ENCODE measurements around the gene MTHFD1L.

The MTHFD1L gene

DNA sequence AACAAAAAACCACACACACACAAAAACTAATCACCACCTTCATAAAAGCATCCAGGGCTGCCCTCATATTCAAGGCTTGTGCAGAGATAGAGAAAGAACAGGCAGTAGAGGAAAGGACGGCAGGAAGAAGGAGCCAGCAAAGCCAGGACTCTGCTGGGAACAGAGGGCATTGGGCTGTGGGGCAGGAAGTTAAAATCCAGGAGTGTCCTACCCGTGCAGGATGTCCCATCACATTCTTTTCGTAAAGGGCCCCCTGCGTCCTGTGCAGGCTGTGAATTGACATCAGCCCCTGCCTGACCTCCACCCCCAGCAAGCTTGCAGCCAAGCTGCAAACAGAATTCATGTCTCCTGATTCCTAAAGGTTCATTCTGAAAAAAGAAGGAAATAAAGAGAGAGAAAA, 277.8 kb downstream of the MTHFD1L start:
- Histone ChIP-seq H3K36me3 (ENCODE audit: control insufficient read depth, insufficient read depth, low read length) (no peaks in the 10 kb centered on the region), H3K4me1 (no peaks in the 10 kb centered on the region), H3K9ac (no peak overlapping the region), H3K27me3 (ENCODE audit: control insufficient read depth, insufficient read depth, low read length) (no peaks in the 10 kb centered on the region), H3K79me2 (no peaks in the 10 kb centered on the region), H3K27ac (no peak overlapping the region), H2AFZ (peak overlapping the region; percentile 22), H3K4me3 (ENCODE audit: low read depth, low read length) (no peak overlapping the region), H3K4me2 (ENCODE audit: low read length) (no peak overlapping the region), H3K9me3 (ENCODE audit: control insufficient read depth, low read length) (no peaks in the 10 kb centered on the region)
- TF ChIP-seq, protein P1, sequence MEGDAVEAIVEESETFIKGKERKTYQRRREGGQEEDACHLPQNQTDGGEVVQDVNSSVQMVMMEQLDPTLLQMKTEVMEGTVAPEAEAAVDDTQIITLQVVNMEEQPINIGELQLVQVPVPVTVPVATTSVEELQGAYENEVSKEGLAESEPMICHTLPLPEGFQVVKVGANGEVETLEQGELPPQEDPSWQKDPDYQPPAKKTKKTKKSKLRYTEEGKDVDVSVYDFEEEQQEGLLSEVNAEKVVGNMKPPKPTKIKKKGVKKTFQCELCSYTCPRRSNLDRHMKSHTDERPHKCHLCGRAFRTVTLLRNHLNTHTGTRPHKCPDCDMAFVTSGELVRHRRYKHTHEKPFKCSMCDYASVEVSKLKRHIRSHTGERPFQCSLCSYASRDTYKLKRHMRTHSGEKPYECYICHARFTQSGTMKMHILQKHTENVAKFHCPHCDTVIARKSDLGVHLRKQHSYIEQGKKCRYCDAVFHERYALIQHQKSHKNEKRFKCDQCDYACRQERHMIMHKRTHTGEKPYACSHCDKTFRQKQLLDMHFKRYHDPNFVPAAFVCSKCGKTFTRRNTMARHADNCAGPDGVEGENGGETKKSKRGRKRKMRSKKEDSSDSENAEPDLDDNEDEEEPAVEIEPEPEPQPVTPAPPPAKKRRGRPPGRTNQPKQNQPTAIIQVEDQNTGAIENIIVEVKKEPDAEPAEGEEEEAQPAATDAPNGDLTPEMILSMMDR (IDR thresholded peaks at IDR 0.05): no peak

DNA sequence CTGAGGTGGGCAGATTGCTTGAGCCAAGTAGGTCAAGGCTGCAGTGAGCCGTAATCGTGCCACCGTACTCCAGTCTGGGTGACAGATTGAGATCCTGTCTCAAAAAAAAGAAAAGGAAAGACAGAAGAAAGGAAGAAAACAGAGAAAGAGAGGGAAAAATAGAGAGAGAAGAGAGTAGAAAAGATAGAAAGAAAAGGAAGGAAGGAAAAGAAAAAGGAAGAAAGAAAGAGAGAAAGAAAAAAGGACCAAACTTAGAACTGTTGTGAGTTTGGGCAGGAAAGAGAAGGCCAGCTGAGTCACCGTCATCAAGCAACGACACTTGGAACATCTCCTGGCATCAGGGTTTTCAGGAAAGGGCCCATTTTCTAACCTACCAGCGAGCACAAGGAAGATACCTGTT, 278.3 kb downstream of the MTHFD1L start:
- Histone ChIP-seq H3K79me2 (no peaks in the 10 kb centered on the region), H3K9me3 (ENCODE audit: control insufficient read depth, low read length) (no peaks in the 10 kb centered on the region), H3K36me3 (ENCODE audit: control insufficient read depth, insufficient read depth, low read length) (no peaks in the 10 kb centered on the region), H3K4me3 (ENCODE audit: low read depth, low read length) (no peak overlapping the region), H3K27me3 (ENCODE audit: control insufficient read depth, insufficient read depth, low read length) (no peaks in the 10 kb centered on the region), H3K4me2 (ENCODE audit: low read length) (no peak overlapping the region), H3K27ac (no peak overlapping the region), H2AFZ (no peak overlapping the region), H3K9ac (no peak overlapping the region), H3K4me1 (no peaks in the 10 kb centered on the region)
- TF ChIP-seq, protein P1 (IDR thresholded peaks at IDR 0.05): no peak

DNA sequence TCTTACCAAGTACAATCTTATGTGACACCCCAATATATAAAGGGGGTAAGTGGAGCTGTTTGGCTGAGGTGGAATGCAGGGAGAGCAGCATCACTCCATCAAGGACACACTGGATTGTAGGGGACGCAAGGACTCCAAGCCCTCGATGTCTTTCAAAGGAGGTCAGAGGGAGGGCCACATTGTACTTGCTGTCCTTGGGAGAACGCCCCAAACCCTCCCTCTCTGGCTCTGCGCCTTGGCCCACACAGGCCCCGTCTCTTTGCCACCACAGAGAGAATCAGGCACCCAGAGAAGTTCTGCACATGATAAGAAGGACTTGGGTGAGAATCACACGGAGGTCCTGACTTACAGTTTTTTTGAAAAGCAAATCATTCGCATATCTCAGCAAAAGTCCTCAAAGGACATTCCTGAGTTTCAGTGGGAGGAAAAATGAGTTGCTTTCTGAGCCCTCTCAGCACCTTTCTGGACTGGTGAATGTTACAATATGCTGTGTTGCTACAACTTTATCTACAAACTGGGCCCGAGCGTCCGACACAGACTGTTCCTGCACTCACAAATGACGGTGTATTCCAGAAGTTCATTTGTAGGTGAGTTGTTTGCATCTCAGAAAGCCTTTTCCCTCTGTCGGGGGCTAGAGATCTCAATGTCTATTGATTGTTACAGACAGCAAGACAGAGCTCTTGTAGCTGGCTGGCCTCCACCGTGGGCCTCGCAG, 281.8 kb downstream of the MTHFD1L start:
- Histone ChIP-seq H3K79me2 (no peaks in the 10 kb centered on the region), H3K36me3 (ENCODE audit: control insufficient read depth, insufficient read depth, low read length) (no peaks in the 10 kb centered on the region), H2AFZ (no peak overlapping the region), H3K4me2 (ENCODE audit: low read length) (no peak overlapping the region), H3K4me1 (no peaks in the 10 kb centered on the region), H3K9ac (no peak overlapping the region), H3K27me3 (ENCODE audit: control insufficient read depth, insufficient read depth, low read length) (no peaks in the 10 kb centered on the region), H3K9me3 (ENCODE audit: control insufficient read depth, low read length) (no peaks in the 10 kb centered on the region), H3K27ac (no peak overlapping the region), H3K4me3 (ENCODE audit: low read depth, low read length) (no peak overlapping the region)
- TF ChIP-seq, protein P1 (IDR thresholded peaks at IDR 0.05): no peak

DNA sequence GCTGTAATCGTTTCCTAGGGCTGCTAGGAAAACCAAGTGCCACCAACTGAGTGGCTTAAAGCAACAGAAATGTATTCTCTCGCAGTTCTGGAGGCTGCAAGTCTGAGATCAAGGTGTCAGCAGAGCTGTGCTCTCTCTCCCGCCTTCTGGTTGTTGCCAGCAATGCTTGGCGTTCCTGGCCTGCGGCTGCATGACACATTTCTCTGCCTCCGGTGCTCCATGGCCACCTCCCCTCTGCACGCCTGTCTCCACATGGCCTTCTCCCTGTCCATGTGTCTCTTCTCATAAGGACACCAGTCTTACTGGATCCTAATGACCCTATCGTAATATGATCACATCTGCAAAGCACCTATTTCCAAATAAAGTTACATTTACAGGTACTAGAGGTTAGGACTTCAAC, 282.6 kb downstream of the MTHFD1L start:
- no peaks in the 10 kb centered on the region for H3K79me2 ChIP-seq
- TF ChIP-seq, protein P1 (IDR thresholded peaks at IDR 0.05): no peak
- no peak overlapping the region for H3K4me2 ChIP-seq (ENCODE audit: low read length)
- no peaks in the 10 kb centered on the region for H3K4me1 ChIP-seq
- H3K9me3 ChIP-seq (ENCODE audit: control insufficient read depth, low read length): no peaks in the 10 kb centered on the region
- H3K9ac ChIP-seq: no peak overlapping the region
- no peak overlapping the region for H3K4me3 ChIP-seq (ENCODE audit: low read depth, low read length)
- no peak overlapping the region for H3K27ac ChIP-seq
- no peaks in the 10 kb centered on the region for H3K36me3 ChIP-seq (ENCODE audit: control insufficient read depth, insufficient read depth, low read length)
- no peak overlapping the region for H2AFZ ChIP-seq
- H3K27me3 ChIP-seq (ENCODE audit: control insufficient read depth, insufficient read depth, low read length): no peaks in the 10 kb centered on the region

DNA sequence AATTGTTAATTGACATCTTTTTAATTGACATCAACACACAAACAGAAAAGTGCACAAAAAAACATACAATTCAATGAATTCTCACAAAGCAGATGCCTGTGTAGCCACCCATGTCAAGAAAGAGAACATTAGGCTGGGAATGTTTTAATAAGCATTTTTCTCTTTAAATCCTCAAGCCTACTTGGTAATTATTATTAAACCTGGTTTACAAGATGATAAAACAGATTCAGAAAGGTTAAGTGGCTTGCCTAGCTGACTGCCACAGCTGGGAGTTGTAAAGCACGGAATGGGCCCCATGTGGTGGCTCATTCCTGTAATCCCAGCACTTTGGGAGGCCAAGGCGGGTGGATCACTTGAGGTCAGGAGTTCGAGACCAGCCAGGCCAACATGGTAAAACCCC, 284.3 kb downstream of the MTHFD1L start:
- Histone ChIP-seq H2AFZ (no peak overlapping the region), H3K9me3 (ENCODE audit: control insufficient read depth, low read length) (no peaks in the 10 kb centered on the region), H3K27ac (no peak overlapping the region), H3K79me2 (no peaks in the 10 kb centered on the region), H3K36me3 (ENCODE audit: control insufficient read depth, insufficient read depth, low read length) (no peaks in the 10 kb centered on the region), H3K27me3 (ENCODE audit: control insufficient read depth, insufficient read depth, low read length) (no peaks in the 10 kb centered on the region), H3K4me3 (ENCODE audit: low read depth, low read length) (no peak overlapping the region), H3K4me1 (no peaks in the 10 kb centered on the region), H3K9ac (no peak overlapping the region), H3K4me2 (ENCODE audit: low read length) (no peak overlapping the region)
- TF ChIP-seq, protein P1 (IDR thresholded peaks at IDR 0.05): no peak

All from parathyroid adenoma (tissue), 2 donors.